IPS-20b (cell line): ENCODE measurements around the gene MINDY1.

Source experiments
- H3K27ac ChIP-seq: one replicate; pipeline ENCODE4 v1.5.1; 2013; ENCODE audit warnings: low read length
- H3K27me3 ChIP-seq: 2 replicates; pipeline ENCODE4 v1.6.1; 2013; ENCODE audit warnings: mild to moderate bottlenecking, low read length, inconsistent platforms; ENCODE audit not compliant: insufficient read depth
- H3K36me3 ChIP-seq: 2 replicates; pipeline ENCODE4 v1.6.1; 2013; ENCODE audit warnings: low read depth, mild to moderate bottlenecking, inconsistent platforms, low read length, moderate library complexity; ENCODE audit not compliant: insufficient read depth
- H3K4me1 ChIP-seq: 2 replicates; pipeline ENCODE4 v1.6.1; 2013; ENCODE audit warnings: mild to moderate bottlenecking, control low read depth, inconsistent platforms, low read length, moderate library complexity; ENCODE audit not compliant: insufficient read depth
- H3K4me3 ChIP-seq: 2 replicates; pipeline ENCODE4 v1.5.1; 2013; ENCODE audit warnings: mild to moderate bottlenecking, low read length, inconsistent platforms
- H3K9ac ChIP-seq: 2 replicates; pipeline ENCODE4 v1.6.1; 2013; ENCODE audit warnings: low read depth, mild to moderate bottlenecking, inconsistent platforms, low read length, moderate library complexity
- H3K9me3 ChIP-seq: 2 replicates; pipeline ENCODE4 v1.6.1; 2013; ENCODE audit warnings: mild to moderate bottlenecking, low read depth, low read length, inconsistent platforms; ENCODE audit not compliant: insufficient read depth

MINDY1 gene, protein sequence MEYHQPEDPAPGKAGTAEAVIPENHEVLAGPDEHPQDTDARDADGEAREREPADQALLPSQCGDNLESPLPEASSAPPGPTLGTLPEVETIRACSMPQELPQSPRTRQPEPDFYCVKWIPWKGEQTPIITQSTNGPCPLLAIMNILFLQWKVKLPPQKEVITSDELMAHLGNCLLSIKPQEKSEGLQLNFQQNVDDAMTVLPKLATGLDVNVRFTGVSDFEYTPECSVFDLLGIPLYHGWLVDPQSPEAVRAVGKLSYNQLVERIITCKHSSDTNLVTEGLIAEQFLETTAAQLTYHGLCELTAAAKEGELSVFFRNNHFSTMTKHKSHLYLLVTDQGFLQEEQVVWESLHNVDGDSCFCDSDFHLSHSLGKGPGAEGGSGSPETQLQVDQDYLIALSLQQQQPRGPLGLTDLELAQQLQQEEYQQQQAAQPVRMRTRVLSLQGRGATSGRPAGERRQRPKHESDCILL

DNA sequence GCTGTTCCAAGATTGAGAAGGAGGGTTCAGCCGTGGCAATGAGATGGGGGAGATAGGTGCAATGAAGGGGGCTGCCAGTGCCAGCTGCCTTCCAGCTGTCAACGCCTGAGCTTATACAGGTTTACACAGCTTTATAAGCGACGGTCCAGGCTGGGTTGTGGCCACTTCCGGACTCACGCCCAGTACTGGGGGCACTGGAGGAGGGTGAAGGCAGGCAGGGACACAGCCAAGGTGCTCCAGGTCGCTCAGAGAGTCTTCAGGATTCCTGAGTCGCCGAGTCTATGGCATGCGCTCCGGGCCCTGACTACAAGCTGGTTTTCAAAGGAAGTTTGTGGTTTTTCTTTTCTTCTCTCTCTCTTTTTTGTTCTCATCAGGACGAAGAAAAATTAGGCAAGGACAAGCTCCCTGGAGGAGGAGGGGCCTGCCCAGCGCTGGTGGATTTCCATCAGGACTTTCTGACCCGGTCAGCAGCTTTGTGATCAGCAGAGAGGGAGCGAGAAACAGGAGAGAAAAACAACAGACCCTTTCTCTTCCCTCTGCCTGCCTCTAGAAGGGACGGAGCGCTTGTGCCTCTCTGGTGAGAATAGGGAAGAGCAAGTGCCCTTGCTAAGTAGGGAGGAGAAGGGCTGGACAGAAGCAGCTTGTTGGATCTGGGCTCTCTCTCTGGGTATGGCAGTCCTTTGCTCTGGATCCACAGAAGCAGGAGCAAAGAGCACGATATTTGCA is at the start of gene MINDY1:
Gene MINDY1 (minus strand): TSS at position 576 of the 726 bp plus-strand sequence. CDS start 4,285 bp downstream, outside the sequence.
- H3K4me3 ChIP-seq, result peak within 1 kb of the TSS; percentile 92
- H3K27ac ChIP-seq, result peak within 1 kb of the TSS; percentile 9
- no peaks in the 10 kb centered on the region for H3K27me3 ChIP-seq
- H3K4me1 ChIP-seq, result peaks cover 20% of the 10 kb centered on the region
- H3K9ac ChIP-seq, result peak within 1 kb of the TSS; percentile 65; the same call in 1 of the 2 replicates
- no peaks in the 10 kb centered on the region for H3K9me3 ChIP-seq
- no peaks in the 10 kb centered on the region for H3K36me3 ChIP-seq

DNA sequence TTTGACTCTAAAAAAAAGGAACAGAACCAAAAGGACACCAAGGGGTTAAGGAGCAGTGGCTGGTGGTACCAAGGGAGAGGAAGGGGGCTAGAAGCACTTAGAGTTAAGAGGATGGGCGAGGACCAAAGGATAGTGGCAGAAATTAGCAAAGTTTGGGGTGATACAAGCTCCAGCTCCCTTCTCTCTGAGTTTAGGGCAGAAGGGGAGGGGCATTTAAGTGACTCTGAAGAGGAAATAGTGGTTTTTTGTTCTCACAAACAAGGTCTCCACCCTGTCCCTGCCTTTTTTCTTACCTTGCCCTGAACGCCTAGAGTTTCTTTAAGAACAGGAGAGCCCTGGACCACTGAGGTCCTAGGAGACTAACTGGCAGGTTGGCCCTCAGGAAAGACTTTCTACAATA is 49.4 kb upstream of the MINDY1 start:
- Histone ChIP-seq H3K36me3 (peaks cover 59% of the 10 kb centered on the region), H3K4me3 (no peak overlapping the region), H3K27me3 (no peaks in the 10 kb centered on the region), H3K27ac (no peak overlapping the region), H3K9me3 (no peaks in the 10 kb centered on the region), H3K9ac (no peak overlapping the region), H3K4me1 (peaks cover 7% of the 10 kb centered on the region)

DNA sequence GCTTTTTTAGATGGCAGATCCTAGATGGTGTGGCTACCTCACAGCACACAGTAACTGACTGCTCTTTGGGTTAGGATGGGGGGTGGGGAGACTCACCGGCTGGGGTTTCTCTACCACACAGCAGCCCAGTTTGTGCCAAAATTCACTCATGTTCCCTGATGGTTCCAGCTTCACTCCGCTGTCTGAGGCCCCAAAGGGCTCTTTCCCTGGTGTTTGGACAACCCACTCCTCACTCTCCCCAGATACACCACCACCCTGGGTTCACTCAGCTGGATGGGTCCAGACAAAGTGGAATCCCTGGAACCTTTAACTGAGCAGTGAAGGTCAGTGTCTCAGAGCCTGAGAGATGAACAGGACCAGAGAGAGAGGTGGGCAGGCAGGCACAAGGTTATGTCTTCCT is 48.9 kb upstream of the MINDY1 start:
- Histone ChIP-seq H3K4me3 (no peak overlapping the region), H3K36me3 (peaks cover 61% of the 10 kb centered on the region), H3K27ac (no peak overlapping the region), H3K27me3 (no peaks in the 10 kb centered on the region), H3K9me3 (no peaks in the 10 kb centered on the region), H3K4me1 (peaks cover 7% of the 10 kb centered on the region), H3K9ac (no peak overlapping the region)

DNA sequence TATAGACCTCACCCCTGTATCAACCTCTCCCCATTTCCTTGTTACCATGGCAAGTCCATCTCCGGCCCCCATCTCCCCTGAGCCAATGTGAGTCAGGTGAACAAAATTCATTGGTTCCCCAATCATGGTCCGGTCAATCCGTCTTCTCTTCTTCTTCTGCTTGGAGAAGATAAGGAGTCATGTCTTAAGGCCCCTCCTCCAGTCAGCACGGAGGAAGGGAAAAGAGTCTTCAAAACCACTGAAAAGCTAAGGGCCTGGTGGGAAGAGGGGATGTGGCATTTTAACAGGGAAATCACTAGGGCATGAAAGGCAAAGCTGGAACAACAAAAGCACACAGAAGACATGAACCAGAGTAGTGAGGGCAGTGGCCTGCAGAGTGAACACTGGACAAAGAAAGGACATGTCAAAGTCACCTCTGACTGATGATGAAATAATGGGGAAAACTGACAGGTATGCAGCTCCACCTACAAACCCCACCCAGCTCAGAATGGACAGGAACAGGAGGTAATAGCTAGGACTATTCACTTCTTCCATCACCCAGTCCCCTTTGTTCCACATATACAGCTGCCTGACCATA is 48.4 kb upstream of the MINDY1 start:
- Histone ChIP-seq H3K4me1 (peaks cover 7% of the 10 kb centered on the region), H3K9ac (no peak overlapping the region), H3K27ac (no peak overlapping the region), H3K9me3 (no peaks in the 10 kb centered on the region), H3K36me3 (peaks cover 61% of the 10 kb centered on the region), H3K4me3 (no peak overlapping the region), H3K27me3 (no peaks in the 10 kb centered on the region)

DNA sequence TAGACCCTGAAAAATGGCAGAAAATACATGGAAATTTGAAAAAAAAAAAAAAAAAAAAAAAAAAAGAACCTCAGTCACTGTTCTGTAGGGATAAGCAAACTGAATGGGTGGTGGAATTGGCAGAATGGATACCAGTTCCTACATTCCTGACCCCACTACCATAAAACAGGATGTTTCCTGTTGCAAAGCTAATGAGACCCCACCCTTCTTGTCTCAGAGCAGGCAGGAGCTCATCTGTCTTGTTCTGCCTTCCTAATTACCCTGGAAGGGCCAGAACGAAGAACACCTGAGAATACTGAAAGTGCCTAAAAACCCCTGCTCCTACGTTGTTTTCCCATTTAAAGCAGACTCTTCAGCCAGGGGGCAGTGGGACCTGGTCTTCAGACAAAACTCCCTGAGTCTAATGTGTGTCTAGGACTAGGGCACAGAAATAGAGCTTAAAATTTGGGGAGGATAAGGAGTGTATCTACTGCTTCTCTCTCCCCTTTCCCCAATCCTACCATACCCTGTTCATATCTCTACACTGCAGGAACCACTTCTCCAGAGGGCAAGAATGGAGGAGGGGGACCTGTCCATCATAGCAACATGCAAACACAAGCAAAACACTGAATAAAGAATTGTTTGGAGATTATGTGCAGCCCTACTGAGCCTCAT is 44.8 kb upstream of the MINDY1 start:
- Histone ChIP-seq H3K9ac (no peak overlapping the region), H3K27me3 (no peaks in the 10 kb centered on the region), H3K36me3 (peaks cover 55% of the 10 kb centered on the region), H3K9me3 (no peaks in the 10 kb centered on the region), H3K27ac (no peak overlapping the region), H3K4me3 (no peak overlapping the region), H3K4me1 (peaks cover 4% of the 10 kb centered on the region; the same call in 1 of the 2 replicates)

DNA sequence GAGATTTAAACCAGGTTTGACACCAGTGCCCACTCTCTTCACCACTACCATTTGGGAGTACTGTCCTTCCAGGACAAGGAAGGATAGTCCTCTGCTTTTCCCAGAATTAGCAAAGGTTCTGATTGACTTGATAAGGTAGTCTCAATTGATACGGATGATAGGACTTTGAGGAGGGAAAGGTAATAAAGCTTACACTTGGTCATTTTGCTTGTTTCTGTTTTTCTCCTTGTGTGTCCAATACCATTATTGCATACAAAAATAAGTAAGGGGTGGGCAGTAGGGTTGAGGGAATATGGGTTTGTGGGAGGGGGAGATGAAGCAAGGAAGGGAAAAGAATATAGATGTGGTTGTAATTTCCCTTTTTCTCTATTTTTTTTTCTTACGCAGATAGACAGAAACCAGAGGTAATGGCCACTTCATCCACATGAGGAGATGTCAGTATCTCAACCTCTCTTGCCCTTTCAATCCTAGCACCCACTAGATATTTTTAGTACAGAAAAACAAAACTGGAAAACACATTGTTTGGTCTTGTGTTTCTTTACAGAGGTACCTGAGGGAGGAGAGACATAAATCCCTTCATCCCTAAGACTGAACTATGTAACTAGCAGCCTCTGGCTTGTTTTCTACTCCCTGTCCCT is 43.5 kb upstream of the MINDY1 start:
- no peak overlapping the region for H3K9ac ChIP-seq
- no peaks in the 10 kb centered on the region for H3K27me3 ChIP-seq
- peaks cover 42% of the 10 kb centered on the region for H3K36me3 ChIP-seq
- no peak overlapping the region for H3K27ac ChIP-seq
- no peak overlapping the region for H3K4me3 ChIP-seq
- H3K9me3 ChIP-seq, result no peaks in the 10 kb centered on the region
- H3K4me1 ChIP-seq, result peaks cover 4% of the 10 kb centered on the region; the same call in 1 of the 2 replicates

DNA sequence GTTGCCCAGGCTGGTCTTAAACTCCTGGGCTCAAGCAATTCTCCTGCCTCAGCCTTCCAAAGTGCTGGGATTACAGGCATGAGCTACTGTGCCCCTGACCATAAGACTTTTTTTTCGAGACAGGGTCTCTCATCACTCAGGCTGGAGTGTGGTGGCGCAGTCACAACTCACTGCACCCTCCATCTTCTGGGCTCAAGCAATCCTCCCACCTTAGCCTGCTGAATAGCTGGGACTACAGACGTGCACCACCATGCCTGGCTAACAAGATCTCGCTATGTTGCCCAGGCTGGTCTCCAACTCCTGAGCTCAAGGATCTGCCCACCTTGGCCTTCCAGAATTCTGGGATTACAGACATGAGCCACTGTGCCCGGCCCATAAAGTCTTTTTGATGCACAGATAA is 42.8 kb upstream of the MINDY1 start:
- Histone ChIP-seq H3K27me3 (no peaks in the 10 kb centered on the region), H3K36me3 (peaks cover 35% of the 10 kb centered on the region), H3K27ac (no peak overlapping the region), H3K4me3 (no peak overlapping the region), H3K9ac (no peak overlapping the region), H3K4me1 (peaks cover 4% of the 10 kb centered on the region; the same call in 1 of the 2 replicates), H3K9me3 (no peaks in the 10 kb centered on the region)

DNA sequence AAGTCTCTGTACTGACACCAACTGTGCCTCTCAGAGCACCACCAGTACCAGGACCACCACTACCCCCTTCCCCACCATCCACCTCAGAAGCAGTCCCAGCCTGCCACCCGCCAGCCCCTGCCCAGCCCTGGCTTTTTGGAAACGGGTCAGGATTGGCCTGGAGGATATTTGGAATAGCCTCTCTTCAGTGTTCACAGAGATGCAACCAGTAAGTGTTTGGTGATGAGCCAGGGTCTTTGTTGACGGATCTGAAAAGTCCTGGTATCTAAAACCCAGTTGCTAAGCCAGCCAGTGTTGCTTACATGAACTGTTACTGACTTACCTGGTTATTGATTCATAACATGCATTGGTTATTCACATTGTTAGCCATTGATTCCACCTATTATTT is 41.9 kb upstream of the MINDY1 start:
- Histone ChIP-seq H3K9ac (peak overlapping the region; percentile 92; the same call in 1 of the 2 replicates), H3K27me3 (no peaks in the 10 kb centered on the region), H3K36me3 (peaks cover 27% of the 10 kb centered on the region), H3K4me1 (peaks cover 4% of the 10 kb centered on the region; the same call in 1 of the 2 replicates), H3K9me3 (no peaks in the 10 kb centered on the region), H3K27ac (no peak overlapping the region), H3K4me3 (peak overlapping the region; percentile 90)

DNA sequence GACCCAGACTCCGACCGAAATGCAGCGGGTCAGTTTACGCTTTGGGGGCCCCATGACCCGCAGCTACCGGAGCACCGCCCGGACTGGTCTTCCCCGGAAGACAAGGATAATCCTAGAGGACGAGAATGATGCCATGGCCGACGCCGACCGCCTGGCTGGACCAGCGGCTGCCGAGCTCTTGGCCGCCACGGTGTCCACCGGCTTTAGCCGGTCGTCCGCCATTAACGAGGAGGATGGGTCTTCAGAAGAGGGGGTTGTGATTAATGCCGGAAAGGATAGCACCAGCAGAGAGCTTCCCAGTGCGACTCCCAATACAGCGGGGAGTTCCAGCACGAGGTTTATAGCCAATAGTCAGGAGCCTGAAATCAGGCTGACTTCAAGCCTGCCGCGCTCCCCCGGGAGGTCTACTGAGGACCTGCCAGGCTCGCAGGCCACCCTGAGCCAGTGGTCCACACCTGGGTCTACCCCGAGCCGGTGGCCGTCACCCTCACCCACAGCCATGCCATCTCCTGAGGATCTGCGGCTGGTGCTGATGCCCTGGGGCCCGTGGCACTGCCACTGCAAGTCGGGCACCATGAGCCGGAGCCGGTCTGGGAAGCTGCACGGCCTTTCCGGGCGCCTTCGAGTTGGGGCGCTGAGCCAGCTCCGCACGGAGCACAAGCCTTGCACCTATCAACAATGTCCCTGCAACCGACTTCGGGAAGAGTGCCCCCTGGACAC is 41.4 kb upstream of the MINDY1 start:
- Histone ChIP-seq H3K36me3 (peaks cover 21% of the 10 kb centered on the region), H3K4me3 (peak overlapping the region; percentile 90), H3K27me3 (no peaks in the 10 kb centered on the region), H3K27ac (peak overlapping the region; percentile 57), H3K4me1 (peaks cover 4% of the 10 kb centered on the region; the same call in 1 of the 2 replicates), H3K9me3 (no peaks in the 10 kb centered on the region), H3K9ac (peak overlapping the region; percentile 92)

DNA sequence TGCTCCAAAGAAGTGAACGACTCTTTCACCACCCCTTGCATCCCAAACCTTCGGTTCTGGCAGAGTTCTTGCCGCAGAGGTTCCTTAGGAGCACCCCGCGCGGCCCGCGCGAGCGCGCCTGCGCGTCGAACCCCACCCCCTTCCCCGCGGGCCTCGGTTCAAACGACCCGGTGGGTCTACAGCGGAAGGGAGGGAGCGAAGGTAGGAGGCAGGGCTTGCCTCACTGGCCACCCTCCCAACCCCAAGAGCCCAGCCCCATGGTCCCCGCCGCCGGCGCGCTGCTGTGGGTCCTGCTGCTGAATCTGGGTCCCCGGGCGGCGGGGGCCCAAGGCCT is 40.9 kb upstream of the MINDY1 start, which contains the start of gene C1orf56:
Gene C1orf56 (plus strand): TSS at position 161 of the 334 bp plus-strand sequence. CDS start 97 bp downstream, at position 258.
- H3K4me1 ChIP-seq, result peaks cover 4% of the 10 kb centered on the region; the same call in 1 of the 2 replicates
- peak within 1 kb of the TSS; percentile 92 for H3K9ac ChIP-seq
- no peaks in the 10 kb centered on the region for H3K9me3 ChIP-seq
- no peaks in the 10 kb centered on the region for H3K27me3 ChIP-seq
- peaks cover 16% of the 10 kb centered on the region for H3K36me3 ChIP-seq
- H3K27ac ChIP-seq, result peak within 1 kb of the TSS; percentile 57
- peak within 1 kb of the TSS; percentile 90 for H3K4me3 ChIP-seq
